HepG2 (cell line): ENCODE data around the gene ZNF367. TPM values are rescaled to one million over a fixed set of nuclear protein-coding genes. Genes with fewer than 3 reads are reported as not detected.

ENCODE experiments used
- ATAC-seq: fragments of 200-7000 bp; cut with Tn5 transposase; 3 replicates; pipeline ENCODE4 v1.9.1; 2020; ENCODE audit warnings: mild to moderate bottlenecking, moderate library complexity
- BruUV-seq: library from RNA; stranded (reverse); fragments of 400-500 nt; replicated peaks from 2 replicates; lab custom pipeline; 2021; lab: Mats Ljungman, UMichigan
- CTCF ChIA-PET: fragments of 300-600 bp; formaldehyde crosslinking; extraction: SDS; loops from one replicate; lab custom pipeline; 2021; ENCODE audit warnings: low total read pairs, inconsistent platforms, low intra/inter-chr PET ratio; lab: Yijun Ruan, JAX
- POLR2A ChIA-PET: fragments of 350-600 bp; sonication (Branson Sonifier 250); formaldehyde crosslinking; loops from one replicate; lab custom pipeline; 2020; ENCODE audit warnings: antibody characterized with exemption, inconsistent platforms; lab: Yijun Ruan, JAX
- DNase-seq: peaks from one replicate; pipeline ENCODE4 v3.0.0-alpha.2; 2015; ENCODE audit warnings: low spot score
- FAIRE-seq: peaks from 3 replicates; lab custom pipeline; 2011; peaks lifted over from hg19 to GRCh38; lab: Jason Lieb, UNC
- H2AFZ ChIP-seq: one replicate; pipeline ENCODE4 v1.6.1; 2011; ENCODE audit warnings: low read length, inconsistent platforms
- H3K27ac ChIP-seq: fragments of 300-600 bp; 3 replicates; pipeline ENCODE4 v1.8.0; 2011; ENCODE audit warnings: mixed run types, mild to moderate bottlenecking, mixed read lengths, low read length, inconsistent platforms; ENCODE audit not compliant: insufficient read depth; ENCODE audit errors: extremely low read length
- H3K27me3 ChIP-seq, 2 experiments: fragments of 200-600 bp in 1 of 2; 2 replicates in 1 of 2; 3 replicates in 1 of 2; pipeline versions ENCODE4 v1.6.0 to v1.8.0; 2011; ENCODE audit warnings: low read length in 2 of 2, mild to moderate bottlenecking in 2 of 2, moderate library complexity in 2 of 2, inconsistent platforms in 1 of 2; ENCODE audit not compliant: insufficient read depth in 2 of 2, control insufficient read depth in 1 of 2
- H3K36me3 ChIP-seq, 2 experiments: fragments of 200-600 bp in 1 of 2; replicated peaks in 1 of 2; 2 replicates in 1 of 2; 3 replicates in 1 of 2; pipeline versions ENCODE4 v1.5.1 to v1.8.0; 2011; ENCODE audit warnings: low read length in 2 of 2, inconsistent platforms in 1 of 2; ENCODE audit not compliant: insufficient read depth in 2 of 2, control insufficient read depth in 1 of 2
- H3K4me1 ChIP-seq: 2 replicates; pipeline ENCODE4 v1.5.1; 2012; ENCODE audit warnings: low read length, inconsistent platforms; ENCODE audit not compliant: insufficient read depth
- H3K4me2 ChIP-seq: 2 replicates; pipeline ENCODE4 v1.6.0; 2011; ENCODE audit warnings: low read depth, low read length, inconsistent platforms
- H3K4me3 ChIP-seq, 3 experiments: fragments of 200-600 bp in 1 of 3; sonication (generic), shearing (Covaris generic) in 1 of 3; replicated peaks in 1 of 3; 2 replicates each; pipeline ENCODE4 v1.5.1; 2011 to 2016; ENCODE audit warnings: low read length in 3 of 3, inconsistent platforms in 2 of 3, low read depth in 2 of 3, mild to moderate bottlenecking in 2 of 3, control low read depth in 1 of 3, mixed read lengths in 1 of 3; ENCODE audit not compliant: insufficient read depth in 1 of 3
- H3K79me2 ChIP-seq: one replicate; pipeline ENCODE4 v1.6.1; 2011; ENCODE audit warnings: low read length, inconsistent platforms; ENCODE audit not compliant: insufficient read depth
- H3K9ac ChIP-seq: 2 replicates; pipeline ENCODE4 v1.6.0; 2011; ENCODE audit warnings: mild to moderate bottlenecking, low read depth, low read length, inconsistent platforms; ENCODE audit not compliant: insufficient read depth
- H3K9me3 ChIP-seq: 2 replicates; pipeline ENCODE4 v1.5.1; 2012; ENCODE audit warnings: mild to moderate bottlenecking, low read length
- H4K20me1 ChIP-seq: 2 replicates; pipeline ENCODE4 v1.6.0; 2011; ENCODE audit warnings: inconsistent platforms, mild to moderate bottlenecking, low read length, moderate library complexity; ENCODE audit not compliant: insufficient read depth
- ARID5B ChIP-seq: IDR thresholded peaks from 2 replicates; pipeline ENCODE4 v1.4.0; 2020; ENCODE audit warnings: mild to moderate bottlenecking, missing genetic modification reagents
- PRDM4 ChIP-seq: sonication (generic); formaldehyde crosslinking; IDR thresholded peaks from 2 replicates; pipeline ENCODE4 v1.9.0; 2021; ENCODE audit warnings: missing genetic modification reagents, borderline replicate concordance
- SOX13 ChIP-seq, 3 experiments: fragments of 450-650 bp in 1 of 3; sonication (generic) in 1 of 3; formaldehyde crosslinking in 1 of 3; IDR thresholded peaks in 2 of 3; conservative IDR thresholded peaks in 1 of 3; 2 replicates each; pipeline versions ENCODE4 v1.5.0 to v1.6.1; 2016 to 2020; ENCODE audit warnings: antibody characterized with exemption in 1 of 3, mild to moderate bottlenecking in 1 of 3, missing compliant biosample characterization in 1 of 3, missing genetic modification reagents in 1 of 3, moderate library complexity in 1 of 3
- SOX5 ChIP-seq: IDR thresholded peaks from 2 replicates; pipeline ENCODE4 v1.6.1; 2016; ENCODE audit warnings: borderline replicate concordance
- SOX6 ChIP-seq, 2 experiments: fragments of 450-650 bp in 1 of 2; sonication (generic) in 1 of 2; formaldehyde crosslinking in 1 of 2; IDR thresholded peaks; 2 replicates each; pipeline versions ENCODE4 v1.4.0 to v1.6.1; 2017 to 2020; ENCODE audit warnings: antibody characterized with exemption in 1 of 2, mild to moderate bottlenecking in 1 of 2, missing genetic modification reagents in 1 of 2
- WGBS: methylation state at CpG from one replicate; pipeline ENCODE4 v1.1.6; 2017; ENCODE audit warnings: low lambda C conversion rate; 5-methylcytosine and 5-hydroxymethylcytosine counted together
- in situ Hi-C: cut with HindIII; loops from 2 replicates; pipeline ENCODE4 v1.10.0; 2017; ENCODE audit warnings: low pct_unique_long_range_greater_than_20kb; ENCODE audit not compliant: extremely low pct_ligation_motif_present
- intact Hi-C: fragments of 100-400 bp; cut with micrococcal nuclease; formaldehyde crosslinking; loops from one replicate; pipeline ENCODE4 v1.10.0; 2022; ENCODE audit not compliant: unreplicated experiment
- polyA plus RNA-seq, 8 experiments: library from polyadenylated mRNA; depleted of rRNA in 3 of 8; stranded (reverse) in 7 of 8; unstranded in 1 of 8; fragments of >200 nt; fragmentation: Illumina TruSeq in 4 of 8; extraction: Trizol in 4 of 8; gene quantifications; 2 replicates each; pipeline versions ENCODE4 v1.2.1 to v1.2.3, GENCODE V29; 2011 to 2016; ENCODE audit warnings: low read depth in 4 of 8, missing spikeins in 1 of 8, mixed read lengths in 1 of 8; ENCODE audit not compliant: insufficient read depth in 1 of 8
- total RNA-seq, 5 experiments: library from RNA; depleted of rRNA; stranded (reverse); fragments of >200 nt; fragmentation: Illumina TruSeq; extraction: Trizol; gene quantifications; 2 replicates each; pipeline ENCODE4 v1.2.3, GENCODE V29; 2016; ENCODE audit warnings: low read depth in 1 of 5

The ZNF367 gene
- total and polyA plus RNA-seq, 2 of the 13 experiments (the other 11 are each of a cell fraction or from before 2014, with no cell fraction given): 2.9 to 7.7 TPM

- H3K79me2 ChIP-seq: no peaks in the 10 kb centered on the region
- H3K4me1 ChIP-seq: peaks cover 19% of the 10 kb centered on the region
- H4K20me1 ChIP-seq: no peaks in the 10 kb centered on the region
- H3K9me3 ChIP-seq: no peaks in the 10 kb centered on the region
- no peaks in the 10 kb centered on the region for H3K27me3 ChIP-seq
- H3K27ac ChIP-seq: peak overlapping the region; percentile 7
- DNase-seq (peak; percentile 65), FAIRE-seq (no peak), ATAC-seq (no peak)
- 33% methylated on average over 1 of the region's 1 CpG for WGBS
- in situ Hi-C loops (no loop called here), intact Hi-C loops (no loop called here)
- no peak overlapping the region for H3K4me3 ChIP-seq
- no peak overlapping the region for H3K9ac ChIP-seq
- H3K36me3 ChIP-seq: peaks cover 18 to 61% of the 10 kb centered on the region in 2 experiments
- ChIA-PET CTCF (no interaction called here), POLR2A (interaction anchor here (0.8 to 1.1 kb wide), 2 partner anchors 27 to 32 kb away, joined by 3 to 4 read pairs; no protein-coding TSS in a partner anchor)
- no peak overlapping the region for H2AFZ ChIP-seq
- TF ChIP-seq ARID5B (0 out of 2 replicates have a peak, but pooled peaks have one; percentile 29), SOX5 (CRISPR knock-in tag) (peak; percentile 92), PRDM4 (CRISPR knock-in tag) (no peak), SOX6 (IDR thresholded peaks at IDR 0.05) (no peak), SOX6 (CRISPR knock-in tag; IDR thresholded peaks at IDR 0.05) (peak; percentile 70), SOX13 (IDR thresholded peaks at IDR 0.05) (peak; percentile 63; the same call in 1 of the 2 replicates), SOX13 (CRISPR knock-in tag; conservative IDR thresholded peaks at IDR 0.05 in 1 of 2, IDR thresholded peaks at IDR 0.05 in 1 of 2) (peak in 1 of 2 experiments; percentile 92; a peak in 2 of 4 replicates)
- no TSS peak for BruUV-seq
- H3K4me2 ChIP-seq: no peak overlapping the region
Measured at GRCh38 chr9:96350866-96351265, 67.3 kb downstream of the ZNF367 start.
